Loucy (cell line): ENCODE measurements around the gene GPC5.

Source experiments
- H2AFZ ChIP-seq: fragments of 200-600 bp; sonication (generic); 2 replicates; pipeline ENCODE4 v1.6.0; 2016; ENCODE audit warnings: antibody characterized with exemption, mild to moderate bottlenecking, low read length, moderate library complexity
- H3F3A ChIP-seq: fragments of 200-600 bp; 2 replicates; pipeline ENCODE4 v1.6.0; 2016; ENCODE audit warnings: antibody characterized with exemption, low read depth, mild to moderate bottlenecking
- H3K27me3 ChIP-seq: fragments of 200-600 bp; sonication (generic); 2 replicates; pipeline ENCODE4 v1.6.1; 2014; ENCODE audit warnings: low read length, mild to moderate bottlenecking; ENCODE audit not compliant: insufficient read depth, poor library complexity, severe bottlenecking
- H3K36me3 ChIP-seq: fragments of 200-600 bp; sonication (generic); 2 replicates; pipeline ENCODE4 v1.6.1; 2016; ENCODE audit warnings: low read length; ENCODE audit not compliant: insufficient read depth
- H3K4me1 ChIP-seq: fragments of 200-600 bp; sonication (generic); 2 replicates; pipeline ENCODE4 v1.5.1; 2014; ENCODE audit warnings: low read length, mild to moderate bottlenecking; ENCODE audit not compliant: insufficient read depth, poor library complexity, severe bottlenecking
- H3K4me2 ChIP-seq: fragments of 200-600 bp; sonication (generic); 2 replicates; pipeline ENCODE4 v1.6.0; 2014; ENCODE audit warnings: antibody characterized with exemption, low read length, low read depth, mild to moderate bottlenecking; ENCODE audit not compliant: poor library complexity, severe bottlenecking
- H3K4me3 ChIP-seq: fragments of 200-600 bp; sonication (generic); 2 replicates; pipeline ENCODE4 v1.5.1; 2014; ENCODE audit warnings: low read length, mild to moderate bottlenecking, mixed read lengths; ENCODE audit not compliant: poor library complexity, severe bottlenecking
- H3K79me2 ChIP-seq: fragments of 200-600 bp; sonication (generic); 2 replicates; pipeline ENCODE4 v1.6.1; 2014; ENCODE audit warnings: low read length; ENCODE audit not compliant: insufficient read depth
- H3K9ac ChIP-seq: fragments of 200-600 bp; sonication (generic); 2 replicates; pipeline ENCODE4 v1.6.0; 2014; ENCODE audit warnings: mild to moderate bottlenecking, low read depth, low read length, moderate library complexity; ENCODE audit not compliant: poor library complexity, severe bottlenecking
- H3K9me2 ChIP-seq: fragments of 200-600 bp; sonication (generic); replicated peaks from 2 replicates; pipeline ENCODE4 v1.6.1; 2016; ENCODE audit warnings: low read depth, low read length, mixed read lengths
- H3K9me3 ChIP-seq: fragments of 200-600 bp; sonication (generic); 2 replicates; pipeline ENCODE4 v1.6.1; 2014; ENCODE audit warnings: mild to moderate bottlenecking, antibody characterized with exemption, low read length, low read depth; ENCODE audit not compliant: insufficient read depth
- H4K20me1 ChIP-seq: fragments of 200-600 bp; sonication (generic); 2 replicates; pipeline ENCODE4 v1.6.0; 2014; ENCODE audit warnings: antibody characterized with exemption, low read length, mild to moderate bottlenecking; ENCODE audit not compliant: insufficient read depth, poor library complexity, severe bottlenecking
- EZH2phosphoT487 ChIP-seq: fragments of 200-600 bp; IDR thresholded peaks from 2 replicates; pipeline ENCODE4 v1.6.1; 2018; ENCODE audit warnings: antibody characterized with exemption, mild to moderate bottlenecking, moderate library complexity, borderline replicate concordance
- TF ChIP-seq, protein P1 (sequence below): fragments of 200-600 bp; sonication (generic); conservative IDR thresholded peaks from 2 replicates; pipeline ENCODE4 v1.5.1; 2014; ENCODE audit warnings: mild to moderate bottlenecking, antibody characterized with exemption, low read length

GPC5 gene

DNA sequence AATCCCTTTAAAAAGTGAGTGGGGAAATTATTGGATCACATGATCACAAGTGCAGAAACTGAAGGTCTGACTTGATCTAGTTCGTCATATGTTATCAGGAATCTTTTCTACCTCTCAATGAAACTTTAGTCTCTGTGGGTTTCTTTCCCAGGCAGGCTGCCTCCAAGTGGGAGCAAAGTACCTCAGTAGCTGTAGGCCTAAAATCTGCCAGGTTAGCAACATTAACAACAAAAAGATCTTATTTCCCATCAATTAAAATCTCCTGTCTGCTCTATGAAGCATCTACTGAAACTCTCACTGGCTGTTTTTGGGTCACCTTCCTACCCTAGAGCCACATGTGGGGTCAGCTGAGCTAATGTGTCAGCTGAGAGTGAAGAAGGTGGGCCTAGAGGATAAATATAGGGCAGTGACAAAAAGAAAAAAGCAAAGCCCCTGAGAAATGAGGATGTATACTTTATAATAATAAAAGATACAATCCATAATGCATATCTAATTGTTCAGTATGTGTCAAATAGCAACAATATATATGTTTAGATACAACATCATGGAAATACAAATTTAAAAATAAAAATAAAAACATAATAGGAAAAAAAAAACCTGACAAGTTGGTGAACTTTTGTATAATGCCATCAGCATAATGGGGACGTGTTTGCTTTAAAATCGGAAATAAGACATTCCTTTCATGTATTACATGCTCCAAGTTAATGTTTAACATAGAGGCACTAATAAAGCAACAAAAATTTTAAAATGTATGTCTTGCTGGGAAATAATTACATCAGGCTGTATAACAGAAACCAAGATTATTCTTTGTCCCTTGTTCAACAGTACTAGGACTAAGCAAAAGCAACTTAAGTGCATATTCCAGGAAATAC lies 141.1 kb downstream of the GPC5 start:
- no peaks in the 10 kb centered on the region for H3K9me2 ChIP-seq
- H4K20me1 ChIP-seq: no peaks in the 10 kb centered on the region
- no peak overlapping the region for H3K4me2 ChIP-seq
- H3F3A ChIP-seq: no peaks in the 10 kb centered on the region
- H2AFZ ChIP-seq: no peak overlapping the region
- no peaks in the 10 kb centered on the region for H3K79me2 ChIP-seq
- H3K4me1 ChIP-seq: no peaks in the 10 kb centered on the region
- H3K9me3 ChIP-seq: no peaks in the 10 kb centered on the region
- no peak overlapping the region for H3K9ac ChIP-seq
- H3K36me3 ChIP-seq: no peaks in the 10 kb centered on the region
- H3K4me3 ChIP-seq: no peak overlapping the region
- TF ChIP-seq EZH2phosphoT487: no peak
- TF ChIP-seq, protein P1, sequence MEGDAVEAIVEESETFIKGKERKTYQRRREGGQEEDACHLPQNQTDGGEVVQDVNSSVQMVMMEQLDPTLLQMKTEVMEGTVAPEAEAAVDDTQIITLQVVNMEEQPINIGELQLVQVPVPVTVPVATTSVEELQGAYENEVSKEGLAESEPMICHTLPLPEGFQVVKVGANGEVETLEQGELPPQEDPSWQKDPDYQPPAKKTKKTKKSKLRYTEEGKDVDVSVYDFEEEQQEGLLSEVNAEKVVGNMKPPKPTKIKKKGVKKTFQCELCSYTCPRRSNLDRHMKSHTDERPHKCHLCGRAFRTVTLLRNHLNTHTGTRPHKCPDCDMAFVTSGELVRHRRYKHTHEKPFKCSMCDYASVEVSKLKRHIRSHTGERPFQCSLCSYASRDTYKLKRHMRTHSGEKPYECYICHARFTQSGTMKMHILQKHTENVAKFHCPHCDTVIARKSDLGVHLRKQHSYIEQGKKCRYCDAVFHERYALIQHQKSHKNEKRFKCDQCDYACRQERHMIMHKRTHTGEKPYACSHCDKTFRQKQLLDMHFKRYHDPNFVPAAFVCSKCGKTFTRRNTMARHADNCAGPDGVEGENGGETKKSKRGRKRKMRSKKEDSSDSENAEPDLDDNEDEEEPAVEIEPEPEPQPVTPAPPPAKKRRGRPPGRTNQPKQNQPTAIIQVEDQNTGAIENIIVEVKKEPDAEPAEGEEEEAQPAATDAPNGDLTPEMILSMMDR: no peak
- H3K27me3 ChIP-seq: no peaks in the 10 kb centered on the region

DNA sequence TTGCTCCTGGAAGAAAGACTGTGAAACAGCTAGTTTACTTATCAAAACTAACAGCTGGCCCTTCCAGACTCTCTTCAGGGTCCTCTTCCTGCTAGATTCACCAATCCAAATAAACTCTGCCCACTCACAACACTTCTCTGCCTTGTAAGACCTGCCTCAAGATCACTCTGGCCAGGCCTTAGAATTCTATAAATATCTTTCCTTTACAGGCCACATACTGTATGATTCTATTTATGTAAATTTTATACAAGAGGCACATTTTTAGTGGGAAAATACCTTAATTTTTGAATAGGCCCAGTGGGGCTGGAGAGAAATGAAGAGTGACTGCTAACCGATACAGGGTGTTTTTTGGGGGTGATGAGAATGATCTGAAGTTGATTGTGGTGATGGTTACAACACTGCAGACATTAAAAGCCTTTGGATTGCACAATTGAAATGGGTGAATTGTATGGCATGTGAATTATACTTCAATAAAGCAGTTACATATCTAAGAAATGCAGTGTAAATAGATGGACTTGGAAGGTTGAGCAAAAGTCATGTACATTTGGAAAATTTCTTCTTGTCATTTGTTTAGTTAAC lies 141.8 kb downstream of the GPC5 start:
- Histone ChIP-seq H2AFZ (no peak overlapping the region), H3K9ac (no peak overlapping the region), H3K79me2 (no peaks in the 10 kb centered on the region), H3K4me1 (no peaks in the 10 kb centered on the region), H3K4me2 (no peak overlapping the region), H3K9me2 (no peaks in the 10 kb centered on the region), H3K36me3 (no peaks in the 10 kb centered on the region), H3K4me3 (no peak overlapping the region), H3K27me3 (no peaks in the 10 kb centered on the region), H3K9me3 (no peaks in the 10 kb centered on the region), H4K20me1 (no peaks in the 10 kb centered on the region), H3F3A (no peaks in the 10 kb centered on the region)
- TF ChIP-seq, protein P1: no peak
- TF ChIP-seq EZH2phosphoT487: no peak

DNA sequence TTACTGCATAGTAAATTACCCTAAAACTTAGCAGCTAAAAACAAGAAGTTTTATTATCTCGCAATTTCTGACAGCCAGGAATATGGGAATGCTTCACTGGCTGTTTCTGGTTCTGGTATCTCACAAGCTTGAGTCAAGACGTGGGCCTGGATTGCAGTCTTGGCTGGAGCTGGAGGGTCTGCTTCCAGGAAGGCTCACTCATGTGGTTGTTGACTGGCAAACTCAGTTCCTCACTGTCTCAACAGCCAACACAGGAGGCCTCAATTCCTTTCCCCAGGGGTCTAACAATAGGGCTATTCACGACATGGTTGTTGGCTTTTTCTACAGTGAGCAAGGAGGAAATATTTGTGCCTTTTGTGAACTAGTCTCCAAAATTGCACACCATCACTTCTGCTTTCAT lies 146.3 kb downstream of the GPC5 start:
- TF ChIP-seq, protein P1: no peak
- TF ChIP-seq EZH2phosphoT487: no peak
- Histone ChIP-seq H3K36me3 (no peaks in the 10 kb centered on the region), H3K79me2 (no peaks in the 10 kb centered on the region), H4K20me1 (no peaks in the 10 kb centered on the region), H3K27me3 (no peaks in the 10 kb centered on the region), H3F3A (no peaks in the 10 kb centered on the region), H3K4me3 (no peak overlapping the region), H3K9me3 (no peaks in the 10 kb centered on the region), H3K4me1 (no peaks in the 10 kb centered on the region), H3K9me2 (no peaks in the 10 kb centered on the region), H3K9ac (no peak overlapping the region), H2AFZ (no peak overlapping the region), H3K4me2 (no peak overlapping the region)
